GM12878 (cell line): ENCODE data around the gene TNIP3. TPM values are rescaled to one million over a fixed set of nuclear protein-coding genes. Genes with fewer than 3 reads are reported as not detected.

ENCODE experiments used
- ATAC-seq: fragments of 200-7000 bp; cut with Tn5 transposase; 3 replicates; pipeline ENCODE4 v1.9.1; 2020; ENCODE audit warnings: mild to moderate bottlenecking, moderate library complexity
- BruUV-seq: library from RNA; stranded (reverse); fragments of 400-500 nt; replicated peaks from 2 replicates; lab custom pipeline; 2021; lab: Mats Ljungman, UMichigan
- CTCF ChIA-PET: fragments of 300-600 bp; sonication (Branson Sonifier 250); formaldehyde crosslinking; extraction: SDS; loops from one replicate; lab custom pipeline; 2021; ENCODE audit warnings: inconsistent platforms; lab: Yijun Ruan, JAX
- POLR2A ChIA-PET: fragments of 350-600 bp; formaldehyde crosslinking; extraction: SDS; loops from one replicate; lab custom pipeline; 2021; ENCODE audit warnings: inconsistent platforms; lab: Charles Lee
- RAD21 ChIA-PET: fragments of 300-600 bp; sonication (Branson Sonifier 250); formaldehyde crosslinking; loops from one replicate; lab custom pipeline; 2023; ENCODE audit warnings: antibody characterized with exemption; ENCODE audit not compliant: unreplicated experiment; lab: Charles Lee
- SMC1A ChIA-PET: fragments of 300-600 bp; sonication (Branson Sonifier 250); formaldehyde crosslinking; loops from one replicate; lab custom pipeline; 2023; ENCODE audit not compliant: unreplicated experiment, uncharacterized antibody; lab: Charles Lee
- DNase-seq: peaks from one replicate; pipeline ENCODE4 v3.0.0-alpha.2; 2011; ENCODE audit warnings: low read depth, low spot score
- FAIRE-seq: peaks from 3 replicates; lab custom pipeline; 2011; peaks lifted over from hg19 to GRCh38; lab: Jason Lieb, UNC
- H2AFZ ChIP-seq: 2 replicates; pipeline ENCODE4 v1.6.0; 2011; ENCODE audit warnings: low read depth, low read length, control low read depth; ENCODE audit not compliant: control insufficient read depth
- H3K27ac ChIP-seq: 2 replicates; pipeline ENCODE4 v1.5.1; 2011; ENCODE audit warnings: control low read depth; ENCODE audit not compliant: control insufficient read depth, insufficient read depth
- H3K27me3 ChIP-seq, 2 experiments: replicated peaks in 1 of 2; 2 replicates each; pipeline versions ENCODE4 v1.6.0 to v1.6.1; 2011; ENCODE audit warnings: low read length in 1 of 2; ENCODE audit not compliant: control insufficient read depth in 2 of 2, insufficient read depth in 2 of 2
- H3K36me3 ChIP-seq, 2 experiments: 2 replicates each; pipeline ENCODE4 v1.5.1; 2011; ENCODE audit warnings: low read length in 1 of 2; ENCODE audit not compliant: control insufficient read depth in 2 of 2, insufficient read depth in 2 of 2
- H3K4me1 ChIP-seq: 2 replicates; pipeline ENCODE4 v1.6.1; 2011; ENCODE audit warnings: mild to moderate bottlenecking, low read length, moderate library complexity, mixed read lengths; ENCODE audit not compliant: control insufficient read depth, insufficient read depth
- H3K4me2 ChIP-seq: 2 replicates; pipeline ENCODE4 v1.6.0; 2011; ENCODE audit warnings: control low read depth; ENCODE audit not compliant: control insufficient read depth, insufficient read depth
- H3K4me3 ChIP-seq: fragments of 200-600 bp; sonication (generic); 2 replicates; pipeline ENCODE4 v1.5.1; 2016
- H3K79me2 ChIP-seq: 2 replicates; pipeline ENCODE4 v1.6.0; 2011; ENCODE audit warnings: low read length; ENCODE audit not compliant: control insufficient read depth, insufficient read depth
- H3K9ac ChIP-seq: 2 replicates; pipeline ENCODE4 v1.8.0; 2011; ENCODE audit warnings: low read length, control low read depth, mixed read lengths; ENCODE audit not compliant: control insufficient read depth, insufficient read depth
- H3K9me3 ChIP-seq: replicated peaks from 3 replicates; pipeline ENCODE4 v1.5.1; 2011; ENCODE audit warnings: mild to moderate bottlenecking, low read length; ENCODE audit not compliant: control insufficient read depth, insufficient read depth
- H4K20me1 ChIP-seq: 2 replicates; pipeline ENCODE4 v1.6.0; 2011; ENCODE audit not compliant: control insufficient read depth, insufficient read depth
- ATF7 ChIP-seq: fragments of 450-650 bp; IDR thresholded peaks from 2 replicates; pipeline ENCODE4 v1.6.1; 2016; ENCODE audit warnings: low read depth, mild to moderate bottlenecking
- CREB1 ChIP-seq: IDR thresholded peaks from 2 replicates; pipeline ENCODE4 v1.6.1; 2012; ENCODE audit warnings: low read depth, mild to moderate bottlenecking, inconsistent platforms
- CREM ChIP-seq: IDR thresholded peaks from 2 replicates; pipeline ENCODE4 v1.6.1; 2014; ENCODE audit warnings: antibody characterized with exemption, low read depth
- EED ChIP-seq: sonication (generic); IDR thresholded peaks from 2 replicates; pipeline ENCODE4 v1.6.1; 2016; ENCODE audit warnings: antibody characterized with exemption, low read depth
- ESRRA ChIP-seq: IDR thresholded peaks from 2 replicates; pipeline ENCODE4 v1.6.1; 2012; ENCODE audit warnings: mild to moderate bottlenecking, low read length, improper control_type of control experiment
- IKZF1 ChIP-seq: fragments of 450-650 bp; conservative IDR thresholded peaks from 2 replicates; pipeline ENCODE4 v1.6.1; 2017; ENCODE audit warnings: antibody characterized with exemption, mild to moderate bottlenecking
- IKZF2 ChIP-seq, 2 experiments: fragments of 450-650 bp; IDR thresholded peaks; 2 replicates each; pipeline ENCODE4 v1.6.1; 2017; ENCODE audit warnings: mild to moderate bottlenecking in 2 of 2, moderate library complexity in 2 of 2
- JUNB ChIP-seq: IDR thresholded peaks from 2 replicates; pipeline ENCODE4 v1.6.1; 2016; ENCODE audit warnings: antibody characterized with exemption, mild to moderate bottlenecking
- NBN ChIP-seq: fragments of 450-650 bp; IDR thresholded peaks from 2 replicates; pipeline ENCODE4 v1.6.1; 2016
- PML ChIP-seq: IDR thresholded peaks from 2 replicates; pipeline ENCODE4 v1.6.1; 2012; ENCODE audit warnings: low read length, inconsistent platforms
- POU2F2 ChIP-seq: IDR thresholded peaks from 3 replicates; pipeline ENCODE4 v1.6.1; 2011; ENCODE audit warnings: low read depth, mild to moderate bottlenecking, low read length, borderline replicate concordance
- SMAD5 ChIP-seq: IDR thresholded peaks from 2 replicates; pipeline ENCODE4 v1.6.1; 2016; ENCODE audit warnings: antibody characterized with exemption, low read depth
- SMARCA5 ChIP-seq: fragments of 450-650 bp; IDR thresholded peaks from 2 replicates; pipeline ENCODE4 v1.6.1; 2017; ENCODE audit warnings: mild to moderate bottlenecking
- SPI1 ChIP-seq: IDR thresholded peaks from 2 replicates; pipeline ENCODE4 v1.6.1; 2011; ENCODE audit warnings: low read depth, mild to moderate bottlenecking, low read length, moderate library complexity, borderline replicate concordance; ENCODE audit not compliant: insufficient read depth
- SREBF1 ChIP-seq: IDR thresholded peaks from 2 replicates; pipeline ENCODE4 v1.6.1; 2012; ENCODE audit warnings: mild to moderate bottlenecking, low read length
- TCF12 ChIP-seq: IDR thresholded peaks from 2 replicates; pipeline ENCODE4 v1.6.1; 2011; ENCODE audit warnings: low read depth, mild to moderate bottlenecking, low read length
- ZBED1 ChIP-seq: IDR thresholded peaks from 2 replicates; pipeline ENCODE4 v1.6.1; 2016; ENCODE audit warnings: borderline replicate concordance
- WGBS: methylation state at CpG from one replicate; pipeline ENCODE4 v1.1.6; 2016; ENCODE audit warnings: low lambda C conversion rate; ENCODE audit not compliant: insufficient replicate concordance, insufficient coverage; ENCODE audit errors: missing lambda C conversion rate; 5-methylcytosine and 5-hydroxymethylcytosine counted together
- in situ Hi-C: fragments of 300-500 bp; cut with MboI; formaldehyde crosslinking; loops from 9 replicates; pipeline ENCODE4 v1.14.3; 2018; ENCODE audit warnings: mixed read lengths
- intact Hi-C: fragments of 100-400 bp; cut with micrococcal nuclease; formaldehyde crosslinking; loops from one replicate; pipeline ENCODE4 v1.14.2; 2022; ENCODE audit not compliant: unreplicated experiment
- polyA plus RNA-seq, 11 experiments: library from polyadenylated mRNA; depleted of rRNA in 4 of 11; unstranded in 6 of 11; stranded (reverse) in 5 of 11; fragments of >200 nt; fragmentation: Nextera tagmentation in 4 of 11; fragmentation: Illumina TruSeq in 1 of 11; extraction: Ambion mirVana in 4 of 11; extraction: Trizol in 1 of 11; gene quantifications; 1 replicate in 1 of 11; 2 replicates in 10 of 11; pipeline versions ENCODE4 v1.2.1 to v1.2.3, GENCODE V29; 2011 to 2016; ENCODE audit warnings: inconsistent platforms in 2 of 11, missing spikeins in 2 of 11, low read depth in 1 of 11
- total RNA-seq, 4 experiments: library from RNA; depleted of rRNA in 3 of 4; stranded (reverse); fragments of >200 nt in 3 of 4; fragmentation: Illumina TruSeq in 1 of 4; extraction: Trizol in 1 of 4; gene quantifications; 2 replicates each; pipeline versions ENCODE4 v1.2.1 to v1.2.3, GENCODE V29; 2013 to 2021
- TF ChIP-seq, protein P1 (sequence below): fragments of 450-650 bp; IDR thresholded peaks from 2 replicates; pipeline ENCODE4 v1.6.1; 2018; ENCODE audit warnings: mild to moderate bottlenecking, low read depth, moderate library complexity; ENCODE audit not compliant: partially characterized antibody

The TNIP3 gene
- total and polyA plus RNA-seq, 10 of the 15 experiments (the other 5 are each of a cell fraction or from before 2014, with no cell fraction given), result 0.21 to 1.4 (median 0.67) TPM

DNA sequence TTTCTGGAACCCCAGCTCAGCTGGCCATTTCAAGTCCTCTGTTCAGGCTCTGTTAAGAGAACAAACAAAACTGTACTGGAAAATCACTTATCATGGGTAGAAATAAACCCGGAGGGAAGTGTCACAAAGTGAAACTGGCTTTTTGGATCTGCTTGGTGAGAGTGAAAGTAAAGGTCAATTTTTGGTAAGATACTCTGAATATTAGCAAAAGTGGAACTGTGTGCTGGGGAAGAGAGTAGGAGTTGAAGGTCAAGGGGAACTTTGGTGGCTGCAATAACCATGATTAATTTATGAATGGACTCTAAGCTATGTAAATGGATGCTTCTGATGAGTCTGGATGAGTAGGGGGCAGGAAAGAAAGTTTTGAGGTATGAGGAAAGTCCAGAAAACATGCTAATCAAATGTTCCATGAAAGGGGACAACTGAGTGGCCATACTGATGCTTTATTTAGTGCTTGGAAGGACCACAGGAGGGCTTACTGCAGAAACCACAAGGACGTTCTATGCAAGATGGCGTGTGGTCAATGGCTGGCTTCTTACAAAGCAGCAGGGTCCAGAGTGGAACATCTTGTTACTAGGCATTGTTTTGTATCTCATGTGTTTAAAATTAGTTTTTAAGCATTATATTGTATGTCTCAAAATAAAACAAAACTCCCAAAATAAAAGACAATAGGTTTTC is 36.8 kb upstream of the TNIP3 start (continued):
- TF ChIP-seq SPI1, result peak; percentile 69

DNA sequence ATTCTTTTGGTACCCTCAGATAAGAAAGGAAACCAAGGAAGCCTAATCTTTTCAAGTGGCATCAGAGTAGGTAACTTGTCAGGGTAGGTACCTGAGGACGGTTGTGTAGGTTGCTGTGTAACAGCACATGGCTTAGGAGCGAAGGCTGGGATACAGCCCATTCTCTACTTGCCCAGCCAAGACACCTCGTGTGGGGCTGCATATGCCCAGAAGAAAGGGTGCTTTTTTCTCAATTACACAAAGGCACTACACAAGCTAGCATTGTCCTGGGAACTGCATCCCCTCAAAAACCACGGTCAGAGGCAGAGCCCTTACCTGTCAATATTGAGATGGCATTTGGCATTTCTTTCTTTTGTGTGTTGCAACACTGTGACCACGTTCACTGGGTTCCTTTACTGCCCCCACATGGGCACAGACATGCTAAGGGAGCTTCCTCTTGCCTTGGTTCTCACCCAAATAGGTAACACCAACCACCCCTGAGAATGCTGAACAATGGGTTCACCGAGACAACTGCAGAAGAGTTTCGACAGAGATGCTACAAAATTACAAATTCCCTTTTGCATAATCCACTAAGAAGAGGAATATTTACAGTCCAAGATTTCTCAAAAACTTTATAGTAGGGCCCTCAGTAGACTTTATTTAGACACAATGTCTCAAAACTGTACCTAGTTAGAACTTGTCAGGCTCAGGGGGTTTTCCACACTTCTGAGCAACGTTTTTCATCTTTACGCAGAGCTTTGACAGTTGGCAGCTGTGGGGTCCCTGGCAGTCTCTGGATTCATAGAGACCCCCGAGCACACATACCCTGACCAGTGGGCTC is 35.8 kb upstream of the TNIP3 start:
- no peaks in the 10 kb centered on the region for H3K27me3 ChIP-seq
- ATAC-seq, result peak; percentile 90
- H3K79me2 ChIP-seq, result no peaks in the 10 kb centered on the region
- peak; percentile 74 for FAIRE-seq
- ChIA-PET CTCF (interaction anchor here (0.9 to 6.0 kb wide), 10 partner anchors 8 to 496 kb away, joined by 3 to 64 read pairs (median 6); no protein-coding TSS in a partner anchor), RAD21 (interaction anchor here (0.9 to 3.4 kb wide), 11 partner anchors 7 to 114 kb away, joined by 3 to 19 read pairs (median 6); no protein-coding TSS in a partner anchor), SMC1A (interaction anchor here (0.7 to 5.8 kb wide), 16 partner anchors 10 to 108 kb away, joined by 3 to 49 read pairs (median 4); no protein-coding TSS in a partner anchor), POLR2A (interaction anchor here (0.7 to 1.2 kb wide), 3 partner anchors 16 to 522 kb away, joined by 3 to 5 read pairs (median 3); no protein-coding TSS in a partner anchor)
- H2AFZ ChIP-seq, result peak overlapping the region; percentile 56
- no TSS peak for BruUV-seq
- peak overlapping the region; percentile 73 for H3K4me2 ChIP-seq
- H4K20me1 ChIP-seq, result no peaks in the 10 kb centered on the region
- in situ Hi-C loops, result no loop called here
- no peaks in the 10 kb centered on the region for H3K36me3 ChIP-seq
- DNase-seq, result peak; percentile 81
- 10% methylated on average over 10 of the region's 10 CpGs for WGBS
- H3K9me3 ChIP-seq, result no peaks in the 10 kb centered on the region; the same call in 2 of the 3 replicates
- intact Hi-C loops, result loop anchor here (1.0 kb wide), 1 partner anchor 56 kb away; no protein-coding TSS in a partner anchor
- H3K9ac ChIP-seq, result peak overlapping the region; percentile 40
- peaks cover 20% of the 10 kb centered on the region for H3K4me1 ChIP-seq
- H3K4me3 ChIP-seq, result peak overlapping the region; percentile 24; the same call in 1 of the 2 replicates
- peak overlapping the region; percentile 76 for H3K27ac ChIP-seq
- TF ChIP-seq IKZF2 (IDR thresholded peaks at IDR 0.05) (peak in 1 of 2 experiments; percentile 36; a peak in 1 of 4 replicates), SMARCA5 (peak; percentile 30; the same call in 1 of the 2 replicates), PML (0 out of 2 replicates have a peak, but pooled peaks have one; percentile 37), NBN (0 out of 2 replicates have a peak, but pooled peaks have one; percentile 29), POU2F2 (peak; percentile 23; the same call in 1 of the 3 replicates), TCF12 (peak; percentile 83), ATF7 (peak; percentile 65), ESRRA (no peak), ZBED1 (peak; percentile 18; the same call in 1 of the 2 replicates), EED (0 out of 2 replicates have a peak, but pooled peaks have one; percentile 42), IKZF1 (no peak), SMAD5 (0 out of 2 replicates have a peak, but pooled peaks have one; percentile 32), JUNB (peak; percentile 87), CREM (peak; percentile 65), SREBF1 (peak; percentile 52; the same call in 1 of the 2 replicates), CREB1 (peak; percentile 18; the same call in 1 of the 2 replicates)
- TF ChIP-seq, protein P1, sequence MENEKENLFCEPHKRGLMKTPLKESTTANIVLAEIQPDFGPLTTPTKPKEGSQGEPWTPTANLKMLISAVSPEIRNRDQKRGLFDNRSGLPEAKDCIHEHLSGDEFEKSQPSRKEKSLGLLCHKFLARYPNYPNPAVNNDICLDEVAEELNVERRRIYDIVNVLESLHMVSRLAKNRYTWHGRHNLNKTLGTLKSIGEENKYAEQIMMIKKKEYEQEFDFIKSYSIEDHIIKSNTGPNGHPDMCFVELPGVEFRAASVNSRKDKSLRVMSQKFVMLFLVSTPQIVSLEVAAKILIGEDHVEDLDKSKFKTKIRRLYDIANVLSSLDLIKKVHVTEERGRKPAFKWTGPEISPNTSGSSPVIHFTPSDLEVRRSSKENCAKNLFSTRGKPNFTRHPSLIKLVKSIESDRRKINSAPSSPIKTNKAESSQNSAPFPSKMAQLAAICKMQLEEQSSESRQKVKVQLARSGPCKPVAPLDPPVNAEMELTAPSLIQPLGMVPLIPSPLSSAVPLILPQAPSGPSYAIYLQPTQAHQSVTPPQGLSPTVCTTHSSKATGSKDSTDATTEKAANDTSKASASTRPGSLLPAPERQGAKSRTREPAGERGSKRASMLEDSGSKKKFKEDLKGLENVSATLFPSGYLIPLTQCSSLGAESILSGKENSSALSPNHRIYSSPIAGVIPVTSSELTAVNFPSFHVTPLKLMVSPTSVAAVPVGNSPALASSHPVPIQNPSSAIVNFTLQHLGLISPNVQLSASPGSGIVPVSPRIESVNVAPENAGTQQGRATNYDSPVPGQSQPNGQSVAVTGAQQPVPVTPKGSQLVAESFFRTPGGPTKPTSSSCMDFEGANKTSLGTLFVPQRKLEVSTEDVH, result no peak
